Colonic mucosa (tissue), 4 donors: ENCODE data around the gene EML1. TPM values are rescaled to one million over a fixed set of nuclear protein-coding genes. Genes with fewer than 3 reads are reported as not detected.

ENCODE experiments used
- DNase-seq: peaks from one replicate; pipeline ENCODE4 v3.0.0-alpha.2; 2020
- H3K27ac ChIP-seq: fragments of 200-600 bp; one replicate; pipeline ENCODE4 v1.8.0; 2021
- H3K27me3 ChIP-seq: fragments of 200-600 bp; one replicate; pipeline ENCODE4 v1.8.0; 2021
- H3K36me3 ChIP-seq: fragments of 200-600 bp; one replicate; pipeline ENCODE4 v1.8.0; 2021
- H3K4me1 ChIP-seq: fragments of 200-600 bp; one replicate; pipeline ENCODE4 v1.8.0; 2021; ENCODE audit warnings: mild to moderate bottlenecking
- H3K4me3 ChIP-seq: fragments of 200-600 bp; one replicate; pipeline ENCODE4 v1.8.0; 2021
- H3K9ac ChIP-seq, 2 donors: one replicate each; pipeline ENCODE4 v1.7.0; 2013; ENCODE audit warnings: control low read depth in 2 of 2, low read depth in 2 of 2, low read length in 2 of 2
- H3K9me3 ChIP-seq: fragments of 200-600 bp; one replicate; pipeline ENCODE4 v1.8.0; 2021
- CTCF ChIP-seq: fragments of 200-600 bp; IDR thresholded peaks from one replicate; pipeline ENCODE4 v1.8.0; 2022; ENCODE audit warnings: antibody characterized with exemption, mild to moderate bottlenecking
- intact Hi-C: fragments of 100-400 bp; cut with DNase I; formaldehyde crosslinking; loops from one replicate; pipeline ENCODE4 v1.14.1; 2022
- total RNA-seq, 2 donors: library from RNA; stranded (reverse); fragmentation: NEBNext Ultra II Directional in 1 of 2; extraction: Animal tissue kit (Norgen Biotek cat#: 25700) in 1 of 2; gene quantifications; one replicate each; pipeline ENCODE4 v1.2.1, GENCODE V29; 2021
- donor health status: healthy.
- donor health status: DM: no; HTN: no; CAD: no.
- donor health status: DM: no; HTN: no; CAD: no.

Gene EML1
- total RNA-seq, 2 donors from 2014 or later: 3.6 to 14.2 TPM

GRCh38 chr14:99936056-99936455 lies 142.8 kb downstream of the EML1 start:
- DNase-seq: no peak
- Histone ChIP-seq H3K4me1 (no peaks in the 10 kb centered on the region), H3K27me3 (no peaks in the 10 kb centered on the region), H3K27ac (no peak overlapping the region), H3K9ac (no peak overlapping the region), H3K4me3 (no peak overlapping the region), H3K36me3 (no peaks in the 10 kb centered on the region), H3K9me3 (no peaks in the 10 kb centered on the region)
- TF ChIP-seq CTCF: no peak
- intact Hi-C loops: no loop called here

- no peaks in the 10 kb centered on the region for H3K36me3 ChIP-seq
- DNase-seq: no peak
- H3K4me3 ChIP-seq: no peak overlapping the region
- no peaks in the 10 kb centered on the region for H3K4me1 ChIP-seq
- no peak for TF ChIP-seq CTCF
- no peaks in the 10 kb centered on the region for H3K27me3 ChIP-seq
- H3K9ac ChIP-seq: no peak overlapping the region
- H3K27ac ChIP-seq: no peak overlapping the region
- no peaks in the 10 kb centered on the region for H3K9me3 ChIP-seq
- intact Hi-C loops: no loop called here
These were observed 143.7 kb downstream of the EML1 start for GRCh38 chr14:99936738-99937474.

GRCh38 chr14:99937475-99938244 lies 144.4 kb downstream of the EML1 start:
- no peaks in the 10 kb centered on the region for H3K9me3 ChIP-seq
- intact Hi-C loops: no loop called here
- H3K36me3 ChIP-seq: no peaks in the 10 kb centered on the region
- no peak for TF ChIP-seq CTCF
- H3K27me3 ChIP-seq: no peaks in the 10 kb centered on the region
- H3K9ac ChIP-seq: no peak overlapping the region
- H3K4me1 ChIP-seq: no peaks in the 10 kb centered on the region
- DNase-seq: no peak
- H3K27ac ChIP-seq: no peak overlapping the region
- H3K4me3 ChIP-seq: no peak overlapping the region

- Histone ChIP-seq H3K36me3 (no peaks in the 10 kb centered on the region), H3K4me3 (no peak overlapping the region), H3K27ac (no peak overlapping the region), H3K9ac (no peak overlapping the region), H3K9me3 (no peaks in the 10 kb centered on the region), H3K4me1 (no peaks in the 10 kb centered on the region), H3K27me3 (no peaks in the 10 kb centered on the region)
- intact Hi-C loops: no loop called here
- TF ChIP-seq CTCF: no peak
- DNase-seq: no peak
These were observed 145.2 kb downstream of the EML1 start for GRCh38 chr14:99938376-99938775.

- no peaks in the 10 kb centered on the region for H3K4me1 ChIP-seq
- no peaks in the 10 kb centered on the region for H3K9me3 ChIP-seq
- no peak for DNase-seq
- no peak overlapping the region for H3K4me3 ChIP-seq
- no peak overlapping the region for H3K27ac ChIP-seq
- H3K36me3 ChIP-seq: no peaks in the 10 kb centered on the region
- no peaks in the 10 kb centered on the region for H3K27me3 ChIP-seq
- no peak for TF ChIP-seq CTCF
- intact Hi-C loops: no loop called here
- no peak overlapping the region for H3K9ac ChIP-seq
These were observed 145.7 kb downstream of the EML1 start for GRCh38 chr14:99938896-99939295.
